B cell (primary cell): ENCODE measurements around the gene KIF1A. TPM values are rescaled to one million over a fixed set of nuclear protein-coding genes. Genes with fewer than 3 reads are reported as not detected.
"Not testable (repeated sequence)": the region's sequence is repeated elsewhere in the genome, so short reads cannot be mapped to it uniquely, and the experiment has no call there.

Experiments
- ATAC-seq: fragments of 200-7000 bp; cut with Tn5 transposase; one replicate; pipeline ENCODE4 v1.10.0; 2021; ENCODE audit warnings: low read depth, mild to moderate bottlenecking, moderate number of reproducible peaks, moderate library complexity
- CTCF ChIA-PET: fragments of 350-600 bp; sonication (Branson Sonifier 250); formaldehyde crosslinking; loops from one replicate; lab custom pipeline; 2021; ENCODE audit warnings: antibody characterized with exemption, inconsistent platforms; lab: Charles Lee
- POLR2A ChIA-PET: fragments of 350-600 bp; sonication (Branson Sonifier 250); formaldehyde crosslinking; loops from one replicate; lab custom pipeline; 2021; ENCODE audit warnings: antibody characterized with exemption; lab: Charles Lee
- DNase-seq: peaks from one replicate; pipeline ENCODE4 v3.0.0; 2013
- H2AFZ ChIP-seq: 2 replicates; pipeline ENCODE4 v1.6.1; 2012; ENCODE audit warnings: mild to moderate bottlenecking, low read depth, low read length; ENCODE audit not compliant: insufficient read depth, poor library complexity, severe bottlenecking
- H3K27ac ChIP-seq, 2 donors: 1 replicate in 1 of 2; 2 replicates in 1 of 2; pipeline ENCODE4 v1.5.1; 2012 to 2013; ENCODE audit warnings: low read length in 2 of 2, mild to moderate bottlenecking in 2 of 2, moderate library complexity in 1 of 2
- H3K27me3 ChIP-seq, 4 experiments: fragments of 200-600 bp in 1 of 4; sonication (generic) in 1 of 4; replicated peaks in 1 of 4; 1 replicate in 2 of 4; 2 replicates in 2 of 4; pipeline versions ENCODE4 v1.6.1 to v1.7.0; 2013 to 2016; ENCODE audit warnings: low read length in 3 of 4, mild to moderate bottlenecking in 2 of 4, mixed read lengths in 1 of 4, moderate library complexity in 1 of 4; ENCODE audit not compliant: insufficient read depth in 4 of 4, control insufficient read depth in 3 of 4; ENCODE audit errors: control extremely low read depth in 1 of 4
- H3K36me3 ChIP-seq, 2 experiments: replicated peaks in 1 of 2; 1 replicate in 1 of 2; 2 replicates in 1 of 2; pipeline versions ENCODE4 v1.6.1 to v1.7.1; 2013; ENCODE audit warnings: low read length in 1 of 2; ENCODE audit not compliant: insufficient read depth in 2 of 2, control insufficient read depth in 1 of 2; ENCODE audit errors: control extremely low read depth in 1 of 2, extremely low read depth in 1 of 2
- H3K4me1 ChIP-seq, 2 donors: fragments of 200-600 bp in 1 of 2; sonication (generic) in 1 of 2; 1 replicate in 1 of 2; 2 replicates in 1 of 2; pipeline versions ENCODE4 v1.5.1 to v1.6.1; 2013 to 2017; ENCODE audit warnings: low read length in 2 of 2; ENCODE audit not compliant: control insufficient read depth in 2 of 2, insufficient read depth in 2 of 2
- H3K4me2 ChIP-seq: replicated peaks from 2 replicates; pipeline ENCODE3; 2012; ENCODE audit warnings: mild to moderate bottlenecking, low read depth, low read length; ENCODE audit not compliant: poor library complexity, severe bottlenecking
- H3K4me3 ChIP-seq, 5 experiments: fragments of 200-600 bp in 1 of 5; sonication (generic) in 1 of 5; 1 replicate in 3 of 5; 2 replicates in 2 of 5; pipeline versions ENCODE4 v1.5.1 to v1.7.0; 2011 to 2016; ENCODE audit warnings: low read length in 4 of 5, mild to moderate bottlenecking in 4 of 5, low read depth in 2 of 5, control low read depth in 1 of 5, moderate library complexity in 1 of 5; ENCODE audit not compliant: insufficient read depth in 1 of 5; ENCODE audit errors: control extremely low read depth in 1 of 5, extremely low read depth in 1 of 5
- H3K79me2 ChIP-seq: fragments of 200-600 bp; sonication (generic); one replicate; pipeline ENCODE4 v1.6.0; 2016; ENCODE audit warnings: low read length; ENCODE audit not compliant: control insufficient read depth, insufficient read depth
- H3K9ac ChIP-seq: fragments of 200-600 bp; sonication (generic); 2 replicates; pipeline ENCODE4 v1.6.1; 2017; ENCODE audit warnings: mild to moderate bottlenecking, low read length, moderate library complexity
- H3K9me3 ChIP-seq, 3 donors: one replicate each; pipeline versions ENCODE4 v1.6.1 to v1.7.1; 2013; ENCODE audit warnings: low read length in 2 of 3; ENCODE audit not compliant: control insufficient read depth in 2 of 3, insufficient read depth in 1 of 3; ENCODE audit errors: control extremely low read depth in 1 of 3
- H4K20me1 ChIP-seq: 2 replicates; pipeline ENCODE4 v1.6.0; 2012; ENCODE audit warnings: mild to moderate bottlenecking, low read length; ENCODE audit not compliant: insufficient read depth, control insufficient read depth, poor library complexity, severe bottlenecking
- H3K27ac Mint-ChIP-seq: one replicate; pipeline ENCODE4 v1.8.0; 2021; ENCODE audit warnings: mixed read lengths
- H3K27me3 Mint-ChIP-seq: one replicate; pipeline ENCODE4 v1.8.0; 2021; ENCODE audit warnings: mixed read lengths
- H3K4me1 Mint-ChIP-seq: one replicate; pipeline ENCODE4 v1.8.0; 2021; ENCODE audit warnings: mixed read lengths
- H3K4me3 Mint-ChIP-seq: one replicate; pipeline ENCODE4 v1.8.0; 2021; ENCODE audit warnings: mixed read lengths
- H3K9me3 Mint-ChIP-seq: one replicate; pipeline ENCODE4 v1.8.0; 2022; ENCODE audit warnings: mixed read lengths; ENCODE audit not compliant: insufficient read depth
- CTCF ChIP-seq: fragments of 200-600 bp; IDR thresholded peaks from one replicate; pipeline ENCODE4 v1.8.0; 2022; ENCODE audit warnings: antibody characterized with exemption, mild to moderate bottlenecking
- EZH2 ChIP-seq: IDR thresholded peaks from 2 replicates; pipeline ENCODE4 v1.6.1; 2012; ENCODE audit warnings: borderline replicate concordance, low read depth, mild to moderate bottlenecking, moderate library complexity, low read length; ENCODE audit not compliant: insufficient read depth, poor library complexity, severe bottlenecking
- WGBS: methylation state at CpG from one replicate; pipeline ENCODE4 v1.1.5; 2013; ENCODE audit warnings: missing lambda C conversion rate; ENCODE audit not compliant: insufficient coverage; 5-methylcytosine and 5-hydroxymethylcytosine counted together
- intact Hi-C: fragments of 100-400 bp; cut with micrococcal nuclease; formaldehyde crosslinking; loops from one replicate; pipeline ENCODE4 v1.10.0; 2022
- polyA plus RNA-seq: library from polyadenylated mRNA; depleted of rRNA; stranded (reverse); fragments of >200 nt; gene quantifications from 2 replicates; pipeline ENCODE4 v1.2.3, GENCODE V29; 2012
- total RNA-seq, 2 donors: library from RNA; stranded (reverse); fragments of 120-200 nt in 1 of 2; gene quantifications; 1 replicate in 1 of 2; 2 replicates in 1 of 2; pipeline versions ENCODE4 v1.2.3 to v1.2.4, GENCODE V29; 2013 to 2022

Gene KIF1A
- total and polyA plus RNA-seq, 2 donors (not counting 1 experiment from before 2014, with no cell fraction given), result not detected

- H3K4me1 Mint-ChIP-seq, H4K20me1 ChIP-seq, H3K4me1 ChIP-seq, H3K79me2 ChIP-seq, H3K9ac ChIP-seq, H3K9me3 Mint-ChIP-seq, H3K36me3 ChIP-seq, DNase-seq, H3K4me2 ChIP-seq, CTCF ChIA-PET, H3K27ac ChIP-seq, H3K27me3 ChIP-seq, intact Hi-C loops, H3K4me3 Mint-ChIP-seq, H3K4me3 ChIP-seq, ATAC-seq, H3K27me3 Mint-ChIP-seq, H2AFZ ChIP-seq, POLR2A ChIA-PET, H3K27ac Mint-ChIP-seq, H3K9me3 ChIP-seq: not testable (repeated sequence)
- WGBS, result 67% methylated on average over 1 of the region's 18 CpGs
Observed at GRCh38 chr2:240690421-240691074, 129.5 kb downstream of the KIF1A start.

DNA sequence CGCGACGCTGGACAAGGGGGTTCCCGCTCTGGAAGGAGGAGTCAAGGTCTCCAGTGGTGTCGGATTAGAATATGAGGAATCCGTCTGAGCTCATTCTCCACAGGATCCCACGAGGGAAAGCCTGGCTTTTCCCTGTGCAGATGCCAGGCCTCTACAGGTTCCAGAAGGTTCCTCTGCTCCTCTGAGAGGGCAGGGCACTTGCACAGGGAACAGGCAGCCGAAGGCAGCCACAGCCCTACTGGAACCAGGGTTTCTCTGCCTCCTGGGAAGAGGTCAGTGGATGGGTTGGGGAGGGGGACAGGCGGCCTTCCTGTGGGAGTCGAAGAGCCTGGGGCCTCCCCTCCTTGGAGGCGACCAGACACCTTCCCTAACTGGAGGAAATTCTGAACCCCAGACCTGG, 130.0 kb downstream of the KIF1A start:
- POLR2A ChIA-PET, result no interaction called here
- Histone ChIP-seq H2AFZ (no peak overlapping the region), H4K20me1 (no peaks in the 10 kb centered on the region), H3K4me1 (no peaks in the 10 kb centered on the region), H3K4me3 (no peak overlapping the region), H3K36me3 (no peaks in the 10 kb centered on the region), H3K27me3 (no peaks in the 10 kb centered on the region), H3K4me2 (no peak overlapping the region), H3K9ac (no peak overlapping the region), H3K79me2 (no peaks in the 10 kb centered on the region), H3K27ac (no peak overlapping the region), H3K9me3 (no peaks in the 10 kb centered on the region)
- DNase-seq (no peak), ATAC-seq (no peak)
- TF ChIP-seq EZH2 (no peak), CTCF (no peak)
- H3K27me3 Mint-ChIP-seq, result peaks cover 4% of the 10 kb centered on the region
- no peak overlapping the region for H3K4me3 Mint-ChIP-seq
- intact Hi-C loops, result no loop called here
- no peaks in the 10 kb centered on the region for H3K4me1 Mint-ChIP-seq
- CTCF ChIA-PET, result no interaction called here
- no peaks in the 10 kb centered on the region for H3K9me3 Mint-ChIP-seq
- WGBS, result 93% methylated on average over 7 of the region's 11 CpGs
- no peak overlapping the region for H3K27ac Mint-ChIP-seq
